GM10248 (cell line): ENCODE results near the gene TTC33.

Experiments
- CTCF ChIA-PET: fragments of 300-600 bp; sonication (Branson Sonifier 250); formaldehyde crosslinking; extraction: SDS; loops from one replicate; lab custom pipeline; 2021; ENCODE audit warnings: antibody characterized with exemption; lab: Yijun Ruan, JAX
- POLR2A ChIA-PET: fragments of 350-650 bp; sonication (Branson Sonifier 250); formaldehyde crosslinking; extraction: SDS; loops from one replicate; lab custom pipeline; 2020; ENCODE audit warnings: antibody characterized with exemption; lab: Yijun Ruan, JAX
- DNase-seq: peaks from one replicate; pipeline ENCODE4 v3.0.0; 2012; ENCODE audit errors: extremely low spot score
- CTCF ChIP-seq: IDR thresholded peaks from 2 replicates; pipeline ENCODE4 v1.5.1; 2012; ENCODE audit warnings: mild to moderate bottlenecking, low read depth; ENCODE audit errors: extremely low read depth, missing control alignments, control extremely low read depth

The TTC33 gene

GRCh38 chr5:40499518-40500273 is 256.1 kb downstream of the TTC33 start:
- ChIA-PET CTCF (interaction anchor here (1.0 kb wide), 1 partner anchor 19 kb away, joined by 3 read pairs; no protein-coding TSS in a partner anchor), POLR2A (no interaction called here)
- no peak for DNase-seq
- no peak for TF ChIP-seq CTCF

GRCh38 chr5:40499007-40499406 is 256.8 kb downstream of the TTC33 start:
- TF ChIP-seq CTCF, result no peak
- ChIA-PET POLR2A (no interaction called here), CTCF (interaction anchor here (1.0 kb wide), 1 partner anchor 18 kb away, joined by 3 read pairs; no protein-coding TSS in a partner anchor)
- no peak for DNase-seq

GRCh38 chr5:40497573-40497972 is 258.2 kb downstream of the TTC33 start:
- DNase-seq, result no peak
- POLR2A ChIA-PET, result no interaction called here
- CTCF ChIA-PET, result interaction anchor here (1.0 to 3.0 kb wide), 3 partner anchors 8 to 11 kb away, joined by 3 to 8 read pairs (median 4); no protein-coding TSS in a partner anchor
- no peak for TF ChIP-seq CTCF

GRCh38 chr5:40495237-40495635 is 260.5 kb downstream of the TTC33 start:
- no peak for DNase-seq
- POLR2A ChIA-PET, result no interaction called here
- TF ChIP-seq CTCF, result no peak
- CTCF ChIA-PET, result interaction anchor here (1.7 kb wide), 1 partner anchor 15 kb away, joined by 6 read pairs; no protein-coding TSS in a partner anchor

GRCh38 chr5:40494631-40495236 is 261.0 kb downstream of the TTC33 start:
- CTCF ChIA-PET, result interaction anchor here (1.4 kb wide), 1 partner anchor 9 kb away, joined by 3 read pairs; no protein-coding TSS in a partner anchor
- TF ChIP-seq CTCF, result no peak
- no peak for DNase-seq
- POLR2A ChIA-PET, result no interaction called here

GRCh38 chr5:40492056-40492455 is 263.7 kb downstream of the TTC33 start:
- DNase-seq, result no peak
- TF ChIP-seq CTCF, result no peak
- POLR2A ChIA-PET, result no interaction called here
- CTCF ChIA-PET, result interaction anchor here (1.0 to 1.3 kb wide), 3 partner anchors 9 to 15 kb away, joined by 3 to 5 read pairs (median 3); no protein-coding TSS in a partner anchor
